ENCODE data around the gene UBXN6. TPM values are rescaled to one million over a fixed set of nuclear protein-coding genes. Genes with fewer than 3 reads are reported as not detected.

The UBXN6 gene, protein sequence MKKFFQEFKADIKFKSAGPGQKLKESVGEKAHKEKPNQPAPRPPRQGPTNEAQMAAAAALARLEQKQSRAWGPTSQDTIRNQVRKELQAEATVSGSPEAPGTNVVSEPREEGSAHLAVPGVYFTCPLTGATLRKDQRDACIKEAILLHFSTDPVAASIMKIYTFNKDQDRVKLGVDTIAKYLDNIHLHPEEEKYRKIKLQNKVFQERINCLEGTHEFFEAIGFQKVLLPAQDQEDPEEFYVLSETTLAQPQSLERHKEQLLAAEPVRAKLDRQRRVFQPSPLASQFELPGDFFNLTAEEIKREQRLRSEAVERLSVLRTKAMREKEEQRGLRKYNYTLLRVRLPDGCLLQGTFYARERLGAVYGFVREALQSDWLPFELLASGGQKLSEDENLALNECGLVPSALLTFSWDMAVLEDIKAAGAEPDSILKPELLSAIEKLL
- 35.9 to 65.2 TPM (median 58.6 TPM) in 5 replicates for total RNA-seq (2022; extraction: Qiagen RNA extraction; ENCODE audit: low read depth)

DNA sequence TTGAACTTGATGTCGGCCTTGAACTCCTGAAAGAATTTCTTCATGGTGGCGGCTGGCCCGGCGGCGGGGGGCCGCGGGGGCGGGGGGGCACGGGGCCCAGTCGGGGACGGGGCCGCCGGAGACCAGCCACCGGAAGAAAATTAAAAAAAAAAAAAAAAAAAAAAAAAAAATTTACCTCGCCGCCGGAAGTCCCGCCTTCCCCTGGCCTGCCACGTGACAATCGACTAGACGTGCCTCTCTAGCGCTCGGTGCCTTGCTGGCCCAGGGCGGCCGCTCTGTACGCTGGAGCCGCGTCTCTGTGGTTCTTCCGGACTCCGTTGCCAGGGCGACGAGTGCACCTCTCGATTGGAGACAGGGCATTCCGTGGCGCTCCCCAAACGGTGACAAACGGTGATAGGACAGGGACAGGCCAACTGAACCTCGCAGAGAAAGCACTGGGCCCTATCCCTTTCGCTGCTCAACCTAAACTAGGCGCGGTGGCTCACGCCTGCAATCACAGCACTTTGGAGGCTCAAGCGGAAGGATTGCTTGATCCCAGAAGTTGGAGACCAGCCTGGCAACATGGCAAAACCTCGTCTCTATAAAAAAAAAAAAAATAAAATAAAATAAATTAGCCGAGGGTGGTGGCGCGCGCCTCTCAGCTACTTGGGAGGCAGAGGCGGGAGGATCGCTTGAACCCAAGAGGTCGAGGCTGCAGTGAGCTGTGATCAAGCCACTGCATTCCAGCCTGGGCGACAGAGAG is at the start of gene UBXN6:
UBXN6 (minus strand) TSS at position 141 of the 742 bp plus-strand sequence; CDS start at position 44, 97 bp downstream.

DNA sequence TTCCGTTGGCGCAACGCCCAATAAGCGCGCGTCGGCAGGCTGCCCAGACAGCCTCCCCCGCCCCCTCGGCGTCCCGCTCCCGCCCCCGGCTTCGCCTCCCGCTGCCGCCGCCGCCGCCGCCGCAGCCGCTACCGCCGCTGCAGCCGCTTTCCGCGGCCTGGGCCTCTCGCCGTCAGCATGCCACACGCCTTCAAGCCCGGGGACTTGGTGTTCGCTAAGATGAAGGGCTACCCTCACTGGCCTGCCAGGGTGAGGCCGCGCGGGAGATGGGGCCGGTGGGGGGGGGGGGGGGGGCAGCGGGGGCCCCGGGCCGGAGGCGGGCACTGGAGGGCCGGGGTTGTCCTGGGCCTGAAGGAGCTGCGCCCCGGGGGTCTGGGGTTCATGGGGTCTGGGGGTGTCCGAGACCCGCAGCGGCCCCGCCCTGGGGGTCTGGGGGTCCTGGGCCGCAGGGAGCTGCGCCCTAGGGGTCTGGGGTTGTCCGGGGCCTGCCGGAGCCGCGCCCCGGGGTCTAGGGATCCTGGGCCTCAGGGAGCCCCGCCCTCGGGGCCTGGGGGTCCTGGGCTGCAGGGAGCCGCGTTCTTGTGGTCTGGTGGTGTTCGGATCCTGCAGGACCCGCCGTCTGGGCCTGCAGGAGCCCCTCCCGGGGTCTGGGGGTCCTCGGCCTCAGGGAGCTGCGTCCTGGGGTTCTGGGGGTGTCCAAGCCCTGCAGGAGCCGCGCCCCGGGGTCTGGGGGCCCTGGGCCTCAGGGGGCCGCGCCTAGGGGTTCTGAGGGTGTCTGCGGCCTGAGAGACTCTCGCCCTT is 14.8 kb upstream of the UBXN6 start, which contains the start of gene HDGFL2:
HDGFL2 (plus strand) TSS at position 124 of the 801 bp plus-strand sequence; CDS start at position 178, 54 bp downstream.

DNA sequence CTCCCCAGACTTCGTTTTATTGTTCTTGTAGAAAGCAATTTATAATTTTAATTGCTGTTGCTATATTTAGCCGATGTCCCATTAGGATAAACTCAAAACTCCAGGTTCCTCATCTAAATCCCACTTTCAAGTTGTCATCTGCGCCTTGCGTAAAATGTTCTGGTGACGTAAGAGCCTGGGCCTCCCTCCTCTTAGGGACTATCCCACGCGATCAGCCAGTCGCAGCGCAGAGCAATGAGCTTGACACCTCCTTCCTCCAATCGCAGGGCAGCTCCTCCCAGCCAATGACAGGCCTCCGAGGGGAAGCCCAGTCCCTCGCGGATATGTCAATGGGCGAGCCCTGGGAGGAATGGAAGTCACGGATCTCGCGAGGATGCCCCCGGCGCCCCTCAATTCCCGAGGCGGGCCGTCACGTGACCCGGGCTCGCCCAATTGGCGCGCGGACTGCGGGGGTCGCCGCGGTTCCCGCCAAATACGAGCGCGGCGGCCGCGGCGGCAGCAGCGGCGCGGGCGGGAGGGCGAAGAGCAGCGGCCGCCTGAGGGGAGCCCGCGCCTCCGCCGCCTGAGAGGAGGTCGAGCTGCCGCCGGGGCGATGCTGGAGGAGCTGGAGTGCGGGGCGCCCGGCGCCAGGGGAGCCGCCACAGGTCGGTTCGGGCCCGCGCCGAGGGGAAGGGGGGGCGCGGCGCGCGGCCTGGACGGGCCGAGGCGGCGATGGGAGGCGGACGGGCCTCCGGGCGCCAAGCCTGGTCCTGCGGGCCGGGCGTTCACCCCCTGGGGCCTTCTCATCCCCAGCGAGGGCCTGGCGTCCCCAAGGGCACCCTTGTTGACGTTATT is 55.2 kb downstream of the UBXN6 start, which contains the start of gene CHAF1A:
CHAF1A (plus strand) TSS at position 470 of the 834 bp plus-strand sequence; CDS start at position 593, 123 bp downstream.

DNA sequence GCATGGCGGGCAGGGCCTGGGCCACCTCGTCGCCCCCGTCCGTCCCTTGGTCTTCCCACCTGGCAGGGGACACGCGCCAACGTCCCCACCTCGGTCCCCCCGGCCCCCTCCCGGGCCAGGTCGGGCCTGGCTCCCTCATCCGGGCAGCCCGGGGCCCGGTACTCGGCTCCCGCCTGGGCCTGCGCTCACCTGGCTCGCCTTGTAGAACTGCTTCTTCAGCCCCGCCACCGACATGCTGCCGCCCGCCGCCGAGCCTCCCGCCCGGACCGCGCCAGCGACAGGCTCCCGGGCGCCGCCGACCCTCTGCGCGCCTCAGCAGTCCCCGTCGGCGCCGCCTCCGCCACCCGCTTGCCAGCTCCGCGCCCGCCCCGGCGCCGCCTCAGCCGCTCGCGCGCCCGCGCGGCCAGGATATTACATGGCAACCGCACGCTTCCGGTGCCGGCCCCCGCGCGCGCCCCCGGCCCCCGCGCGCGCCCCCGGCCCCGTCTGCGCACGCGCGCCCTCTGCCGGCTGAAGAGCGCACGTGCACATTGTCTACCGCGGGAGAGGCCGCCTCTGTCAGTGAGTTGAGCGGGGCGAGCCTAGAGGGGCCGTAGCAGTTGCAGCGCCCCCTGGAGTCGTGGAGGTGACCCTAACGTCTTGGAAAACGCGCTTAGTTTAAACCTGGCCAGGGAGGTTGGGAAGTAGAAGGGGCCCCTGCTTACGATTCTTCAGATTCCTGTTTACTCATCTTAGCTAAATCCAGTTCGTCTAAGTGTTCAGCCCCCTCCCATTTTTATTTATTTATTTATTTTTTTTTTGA is 57.3 kb downstream of the UBXN6 start, which contains the start of gene SH3GL1:
SH3GL1 (minus strand) TSS at position 413 of the 802 bp plus-strand sequence; CDS start at position 234, 179 bp downstream.

Other genes starting within 250 kb of the UBXN6 start
- gene EBI3, start 228.3 kb downstream of the UBXN6 start, total RNA-seq (2022; extraction: Qiagen RNA extraction; ENCODE audit: low read depth): 2.7 to 4.6 TPM (median 3.1 TPM) in 5 replicates
- gene YJU2, start 210.7 kb downstream of the UBXN6 start, total RNA-seq (2022; extraction: Qiagen RNA extraction; ENCODE audit: low read depth): 17.6 to 20.8 TPM (median 19.4 TPM) in 5 replicates
- gene SHD, start 178.5 kb downstream of the UBXN6 start, total RNA-seq (2022; extraction: Qiagen RNA extraction; ENCODE audit: low read depth): not detected in 5 replicates
- gene TMIGD2, start 155.4 kb downstream of the UBXN6 start, total RNA-seq (2022; extraction: Qiagen RNA extraction; ENCODE audit: low read depth): not detected in 5 replicates
- 6.3 to 9.6 TPM (median 8.5 TPM) in 5 replicates for gene FSD1, start 153.2 kb downstream of the UBXN6 start, total RNA-seq (2022; extraction: Qiagen RNA extraction; ENCODE audit: low read depth)
- gene STAP2, start 119.0 kb downstream of the UBXN6 start, total RNA-seq (2022; extraction: Qiagen RNA extraction; ENCODE audit: low read depth): not detected in 5 replicates
- 5.8 to 12.9 TPM (median 11.1 TPM) in 5 replicates for gene MPND, start 114.2 kb downstream of the UBXN6 start, total RNA-seq (2022; extraction: Qiagen RNA extraction; ENCODE audit: low read depth)
- gene SH3GL1, start 57.2 kb downstream of the UBXN6 start, total RNA-seq (2022; extraction: Qiagen RNA extraction; ENCODE audit: low read depth): 45.6 to 64.3 TPM (median 59.9 TPM) in 5 replicates
- 18.3 to 21.9 TPM (median 20.8 TPM) in 5 replicates for gene CHAF1A, start 55.2 kb downstream of the UBXN6 start, total RNA-seq (2022; extraction: Qiagen RNA extraction; ENCODE audit: low read depth)
- gene HDGFL2, start 14.5 kb upstream of the UBXN6 start, total RNA-seq (2022; extraction: Qiagen RNA extraction; ENCODE audit: low read depth): 23.2 to 29.4 TPM (median 26.9 TPM) in 5 replicates
- 0.18 to 0.23 TPM (median 0.19 TPM) in 5 replicates for gene PLIN4, start 60.7 kb upstream of the UBXN6 start, total RNA-seq (2022; extraction: Qiagen RNA extraction; ENCODE audit: low read depth)
- 0.10 to 0.15 TPM (median 0.12 TPM) in 3 of 5 replicates, not detected in the others for gene PLIN5, start 77.4 kb upstream of the UBXN6 start, total RNA-seq (2022; extraction: Qiagen RNA extraction; ENCODE audit: low read depth)
- gene LRG1, start 82.2 kb upstream of the UBXN6 start, total RNA-seq (2022; extraction: Qiagen RNA extraction; ENCODE audit: low read depth): 0.08 to 0.41 TPM (median 0.11 TPM) in 4 of 5 replicates, not detected in the other
- 4.5 to 6.2 TPM (median 5.5 TPM) in 5 replicates for gene SEMA6B, start 101.9 kb upstream of the UBXN6 start, total RNA-seq (2022; extraction: Qiagen RNA extraction; ENCODE audit: low read depth)
- gene TNFAIP8L1, start 181.7 kb upstream of the UBXN6 start, total RNA-seq (2022; extraction: Qiagen RNA extraction; ENCODE audit: low read depth): 2.9 to 4.5 TPM (median 3.9 TPM) in 5 replicates
- gene MYDGF, start 212.5 kb upstream of the UBXN6 start, total RNA-seq (2022; extraction: Qiagen RNA extraction; ENCODE audit: low read depth): 122 to 151 TPM (median 136 TPM) in 5 replicates

All from A549 treated with GW870086 at 1 μM for 4 hours (cell line).